Measurements from ENCODE around the gene PIP4K2A.
A peak's percentile ranks its signal among the peaks of the same experiment; 100 is the strongest.
"Not testable (repeated sequence)": the region's sequence is repeated elsewhere in the genome, so short reads cannot be mapped to it uniquely, and the experiment has no call there.

Gene PIP4K2A

DNA sequence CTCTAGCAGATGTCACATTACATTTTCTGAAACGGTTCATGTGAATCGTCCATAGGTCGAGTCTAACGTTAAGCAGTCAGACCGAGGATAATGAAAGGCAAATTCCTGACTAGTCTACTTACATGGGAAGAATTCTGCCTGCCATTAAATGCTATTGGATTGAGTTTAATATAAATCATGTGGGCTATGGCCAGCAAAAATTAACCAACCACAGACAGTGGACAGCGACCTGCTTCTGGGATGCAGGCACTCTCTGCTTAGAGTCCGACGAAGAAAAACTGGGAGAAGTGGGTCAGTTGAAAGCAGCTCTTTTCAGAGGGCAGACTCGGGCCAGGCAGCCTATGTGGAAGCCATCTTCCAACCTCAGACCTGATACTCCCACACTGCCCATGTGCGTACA lies 16.6 kb downstream of the PIP4K2A start:
- H3K4me2 ChIP-seq (ENCODE audit: low read length), result no peak overlapping the region
- H3K9ac ChIP-seq (ENCODE audit: low read length), result no peak overlapping the region

DNA sequence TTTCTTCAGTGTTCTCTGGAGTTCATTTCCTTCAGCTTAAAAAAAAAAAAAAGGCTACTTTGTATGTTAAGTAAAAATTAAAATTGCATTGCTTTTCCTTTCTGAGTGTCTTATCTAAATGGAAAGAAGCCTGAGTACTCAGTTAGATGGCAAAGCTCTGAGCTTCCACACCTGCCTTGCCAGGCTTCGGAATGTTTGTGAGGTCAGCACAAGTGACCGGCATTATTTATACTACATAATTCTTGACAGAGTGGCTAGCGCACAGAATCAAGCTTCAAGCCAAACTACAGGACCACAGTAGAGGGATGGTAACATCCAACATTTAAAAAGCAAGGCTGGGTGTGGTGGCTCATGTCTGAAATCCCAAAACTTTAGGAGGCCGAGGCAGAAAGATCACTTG lies 17.3 kb downstream of the PIP4K2A start:
- peaks cover 94% of the 10 kb centered on the region for H3K79me2 ChIP-seq (ENCODE audit: low read length)
- H3K9ac ChIP-seq (ENCODE audit: low read length), result no peak overlapping the region
- H3K4me3 ChIP-seq (ENCODE audit: low read length), result no peak overlapping the region
- no peaks in the 10 kb centered on the region for H3K27me3 ChIP-seq (ENCODE audit: low read depth, low read length)
- H3K9me3 ChIP-seq (ENCODE audit: insufficient read depth, low read length), result no peaks in the 10 kb centered on the region
- H3K4me2 ChIP-seq (ENCODE audit: low read length), result no peak overlapping the region
- TF ChIP-seq, protein P1, sequence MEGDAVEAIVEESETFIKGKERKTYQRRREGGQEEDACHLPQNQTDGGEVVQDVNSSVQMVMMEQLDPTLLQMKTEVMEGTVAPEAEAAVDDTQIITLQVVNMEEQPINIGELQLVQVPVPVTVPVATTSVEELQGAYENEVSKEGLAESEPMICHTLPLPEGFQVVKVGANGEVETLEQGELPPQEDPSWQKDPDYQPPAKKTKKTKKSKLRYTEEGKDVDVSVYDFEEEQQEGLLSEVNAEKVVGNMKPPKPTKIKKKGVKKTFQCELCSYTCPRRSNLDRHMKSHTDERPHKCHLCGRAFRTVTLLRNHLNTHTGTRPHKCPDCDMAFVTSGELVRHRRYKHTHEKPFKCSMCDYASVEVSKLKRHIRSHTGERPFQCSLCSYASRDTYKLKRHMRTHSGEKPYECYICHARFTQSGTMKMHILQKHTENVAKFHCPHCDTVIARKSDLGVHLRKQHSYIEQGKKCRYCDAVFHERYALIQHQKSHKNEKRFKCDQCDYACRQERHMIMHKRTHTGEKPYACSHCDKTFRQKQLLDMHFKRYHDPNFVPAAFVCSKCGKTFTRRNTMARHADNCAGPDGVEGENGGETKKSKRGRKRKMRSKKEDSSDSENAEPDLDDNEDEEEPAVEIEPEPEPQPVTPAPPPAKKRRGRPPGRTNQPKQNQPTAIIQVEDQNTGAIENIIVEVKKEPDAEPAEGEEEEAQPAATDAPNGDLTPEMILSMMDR (IDR thresholded peaks at IDR 0.05; ENCODE audit: low read depth, low read length), result no peak
- TF ChIP-seq EZH2phosphoT487 (IDR thresholded peaks at IDR 0.05; ENCODE audit: low read depth), result no peak
- H3K4me1 ChIP-seq (ENCODE audit: low read length), result peaks cover 37% of the 10 kb centered on the region
- peaks cover 6% of the 10 kb centered on the region for H3K36me3 ChIP-seq (replicated peaks; ENCODE audit: low read depth, low read length)
- H4K20me1 ChIP-seq (ENCODE audit: insufficient read depth, low read length), result peaks cover 43% of the 10 kb centered on the region
- no peak overlapping the region for H3K27ac ChIP-seq (ENCODE audit: low read length)
- H2AFZ ChIP-seq (ENCODE audit: low read depth, low read length), result no peak overlapping the region

More for the DNA sequence above, 16.6 kb downstream of the PIP4K2A start:
- H3K27me3 ChIP-seq (ENCODE audit: low read depth, low read length), result no peaks in the 10 kb centered on the region
- H3K4me3 ChIP-seq (ENCODE audit: low read length), result no peak overlapping the region
- no peak overlapping the region for H3K27ac ChIP-seq (ENCODE audit: low read length)
- no peaks in the 10 kb centered on the region for H3K9me3 ChIP-seq (ENCODE audit: insufficient read depth, low read length)
- peaks cover 44% of the 10 kb centered on the region for H4K20me1 ChIP-seq (ENCODE audit: insufficient read depth, low read length)
- H2AFZ ChIP-seq (ENCODE audit: low read depth, low read length), result no peak overlapping the region
- peaks cover 5% of the 10 kb centered on the region for H3K36me3 ChIP-seq (replicated peaks; ENCODE audit: low read depth, low read length)
- peaks cover 42% of the 10 kb centered on the region for H3K4me1 ChIP-seq (ENCODE audit: low read length)
- peaks cover 94% of the 10 kb centered on the region for H3K79me2 ChIP-seq (ENCODE audit: low read length)
- TF ChIP-seq EZH2phosphoT487 (IDR thresholded peaks at IDR 0.05; ENCODE audit: low read depth), result no peak
- TF ChIP-seq, protein P1 (IDR thresholded peaks at IDR 0.05; ENCODE audit: low read depth, low read length), result no peak

DNA sequence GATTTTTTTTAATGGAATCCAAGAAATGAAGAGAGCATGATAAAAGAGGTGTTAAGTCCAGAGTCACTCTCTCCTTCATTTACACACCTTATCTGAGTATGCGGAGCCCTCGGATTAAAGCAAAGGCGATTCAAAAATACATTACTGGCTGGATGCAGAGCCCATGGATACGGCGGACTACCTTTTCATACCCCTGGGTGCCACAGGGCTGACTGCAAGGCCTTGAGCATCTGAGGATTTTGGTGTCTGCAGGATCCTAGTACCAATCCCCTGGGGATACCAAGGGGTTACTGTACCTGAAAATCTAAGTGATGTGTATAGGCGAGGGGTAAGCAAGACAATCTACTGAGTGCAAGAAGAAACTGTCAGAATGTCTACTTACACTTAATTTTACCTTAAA lies 20.5 kb downstream of the PIP4K2A start:
- Histone ChIP-seq H3K9ac (ENCODE audit: low read length) (no peak overlapping the region), H3K79me2 (ENCODE audit: low read length) (peaks cover 91% of the 10 kb centered on the region), H3K4me3 (ENCODE audit: low read length) (no peak overlapping the region), H3K27ac (ENCODE audit: low read length) (no peak overlapping the region), H3K4me2 (ENCODE audit: low read length) (peak overlapping the region; percentile 40; the same call in 1 of the 2 replicates), H3K9me3 (ENCODE audit: insufficient read depth, low read length) (no peaks in the 10 kb centered on the region), H3K27me3 (ENCODE audit: low read depth, low read length) (no peaks in the 10 kb centered on the region), H2AFZ (ENCODE audit: low read depth, low read length) (no peak overlapping the region), H4K20me1 (ENCODE audit: insufficient read depth, low read length) (peaks cover 26% of the 10 kb centered on the region), H3K36me3 (replicated peaks; ENCODE audit: low read depth, low read length) (peaks cover 6% of the 10 kb centered on the region), H3K4me1 (ENCODE audit: low read length) (peaks cover 30% of the 10 kb centered on the region)
- TF ChIP-seq, protein P1 (IDR thresholded peaks at IDR 0.05; ENCODE audit: low read depth, low read length), result no peak
- no peak for TF ChIP-seq EZH2phosphoT487 (IDR thresholded peaks at IDR 0.05; ENCODE audit: low read depth)

DNA sequence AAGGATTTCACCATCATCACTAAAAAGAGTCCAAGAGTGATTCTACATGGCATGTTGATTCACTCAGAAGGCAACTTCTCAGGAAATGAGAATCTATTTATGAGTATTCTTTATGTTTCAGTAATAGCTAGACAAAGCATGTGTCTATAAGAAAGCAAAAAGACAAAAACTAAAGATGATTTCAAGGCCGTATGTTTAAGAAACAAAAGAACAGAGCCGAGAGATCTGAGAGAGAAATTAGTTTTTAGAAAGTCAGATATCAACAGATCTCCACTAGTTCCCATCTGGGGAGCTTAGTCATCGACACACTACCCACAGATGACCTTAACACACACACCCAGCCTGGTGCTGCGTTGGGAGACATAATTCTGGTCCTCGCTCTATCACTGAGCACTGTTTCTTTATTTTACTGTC lies 21.0 kb downstream of the PIP4K2A start:
- peak overlapping the region; percentile 40 for H3K4me2 ChIP-seq (ENCODE audit: low read length)
- H4K20me1 ChIP-seq (ENCODE audit: insufficient read depth, low read length), result peaks cover 23% of the 10 kb centered on the region
- H2AFZ ChIP-seq (ENCODE audit: low read depth, low read length), result no peak overlapping the region
- peaks cover 6% of the 10 kb centered on the region for H3K36me3 ChIP-seq (replicated peaks; ENCODE audit: low read depth, low read length)
- H3K4me1 ChIP-seq (ENCODE audit: low read length), result peaks cover 30% of the 10 kb centered on the region
- H3K9me3 ChIP-seq (ENCODE audit: insufficient read depth, low read length), result no peaks in the 10 kb centered on the region
- TF ChIP-seq, protein P1 (IDR thresholded peaks at IDR 0.05; ENCODE audit: low read depth, low read length), result no peak
- no peak for TF ChIP-seq EZH2phosphoT487 (IDR thresholded peaks at IDR 0.05; ENCODE audit: low read depth)
- H3K4me3 ChIP-seq (ENCODE audit: low read length), result no peak overlapping the region
- no peaks in the 10 kb centered on the region for H3K27me3 ChIP-seq (ENCODE audit: low read depth, low read length)
- H3K27ac ChIP-seq (ENCODE audit: low read length), result no peak overlapping the region
- no peak overlapping the region for H3K9ac ChIP-seq (ENCODE audit: low read length)
- peaks cover 92% of the 10 kb centered on the region for H3K79me2 ChIP-seq (ENCODE audit: low read length)

DNA sequence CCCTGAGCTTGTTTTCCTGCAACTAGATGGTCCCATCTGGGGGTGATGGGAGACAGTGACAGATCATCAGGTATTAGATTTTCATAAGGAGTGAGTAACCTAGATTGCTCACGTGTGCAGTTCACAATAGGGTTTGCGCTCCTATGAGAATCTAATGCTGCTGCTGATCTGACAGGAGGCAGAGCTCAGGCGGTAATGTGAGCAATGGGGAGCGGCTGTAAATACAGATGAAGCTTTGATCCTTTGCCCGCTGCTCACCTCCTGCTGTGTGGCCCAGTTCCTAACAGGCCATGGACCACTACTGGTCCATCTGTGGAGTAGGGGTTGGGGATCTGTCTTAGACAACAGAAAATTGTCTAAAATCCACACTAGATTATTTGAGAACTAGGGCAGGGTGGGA lies 22.3 kb downstream of the PIP4K2A start:
- H3K9me3 ChIP-seq (ENCODE audit: insufficient read depth, low read length); H3K27ac ChIP-seq (ENCODE audit: low read length); H3K27me3 ChIP-seq (ENCODE audit: low read depth, low read length); H3K9ac ChIP-seq (ENCODE audit: low read length); H3K4me2 ChIP-seq (ENCODE audit: low read length); H2AFZ ChIP-seq (ENCODE audit: low read depth, low read length); H3K36me3 ChIP-seq (replicated peaks; ENCODE audit: low read depth, low read length); H3K4me3 ChIP-seq (ENCODE audit: low read length): not testable (repeated sequence)
- Histone ChIP-seq H4K20me1 (ENCODE audit: insufficient read depth, low read length) (peaks cover 18% of the 10 kb centered on the region), H3K79me2 (ENCODE audit: low read length) (peaks cover 91% of the 10 kb centered on the region), H3K4me1 (ENCODE audit: low read length) (peaks cover 30% of the 10 kb centered on the region)
